Aorta (tissue), 5 donors: ENCODE measurements around the gene MYO3B. TPM values are rescaled to one million over a fixed set of nuclear protein-coding genes. Genes with fewer than 3 reads are reported as not detected.

Experiments
- ATAC-seq: fragments of 200-7000 bp; cut with Tn5 transposase; one replicate; pipeline ENCODE4 v1.9.1; 2022; ENCODE audit warnings: moderate library complexity; ENCODE audit not compliant: low FRiP score
- DNase-seq, 2 donors: peaks; one replicate each; pipeline ENCODE4 v3.0.0-alpha.2; 2020
- H3K27ac ChIP-seq, 2 donors: one replicate each; pipeline ENCODE4 v1.5.1; 2013; ENCODE audit warnings: low read length in 2 of 2, mild to moderate bottlenecking in 2 of 2, moderate library complexity in 2 of 2, control low read depth in 1 of 2, inconsistent platforms in 1 of 2, low read depth in 1 of 2
- H3K27me3 ChIP-seq, 2 donors: one replicate each; pipeline ENCODE4 v1.6.1; 2013; ENCODE audit warnings: control low read depth in 1 of 2, low read length in 1 of 2, mild to moderate bottlenecking in 1 of 2, moderate library complexity in 1 of 2; ENCODE audit not compliant: insufficient read depth in 2 of 2, control insufficient read depth in 1 of 2
- H3K36me3 ChIP-seq, 2 donors: one replicate each; pipeline ENCODE4 v1.6.1; 2013; ENCODE audit warnings: control low read depth in 1 of 2, low read length in 1 of 2, mild to moderate bottlenecking in 1 of 2; ENCODE audit not compliant: insufficient read depth in 2 of 2, control insufficient read depth in 1 of 2
- H3K4me1 ChIP-seq, 2 donors: one replicate each; pipeline ENCODE4 v1.6.1; 2013; ENCODE audit warnings: low read length in 2 of 2, control low read depth in 1 of 2, mild to moderate bottlenecking in 1 of 2, moderate library complexity in 1 of 2; ENCODE audit not compliant: insufficient read depth in 2 of 2, control insufficient read depth in 1 of 2
- H3K4me3 ChIP-seq, 2 donors: one replicate each; pipeline ENCODE4 v1.5.1; 2013; ENCODE audit warnings: low read length in 2 of 2, control low read depth in 1 of 2, mild to moderate bottlenecking in 1 of 2
- H3K9me3 ChIP-seq: one replicate; pipeline ENCODE4 v1.6.1; 2013; ENCODE audit warnings: mild to moderate bottlenecking, low read length; ENCODE audit not compliant: control insufficient read depth
- WGBS, 2 donors: extraction: QIAGEN DNeasy Blood & Tissue Kit; methylation state at CpG; one replicate each; pipeline ENCODE4 v1.1.7; 2013; 5-methylcytosine and 5-hydroxymethylcytosine counted together
- intact Hi-C, 2 donors: fragments of 100-400 bp; cut with DNase I; formaldehyde crosslinking; loops; one replicate each; pipeline versions ENCODE4 v1.14.2 to v1.15.0; 2022
- polyA plus RNA-seq, 2 donors: library from polyadenylated mRNA; stranded (reverse); fragments of 200-250 nt; gene quantifications; one replicate each; pipeline ENCODE4 v1.2.3, GENCODE V29; 2013
- total RNA-seq, 2 donors: library from RNA; stranded (reverse); fragmentation: NEBNext Ultra II Directional; extraction: Animal tissue kit (Norgen Biotek cat#: 25700); gene quantifications; one replicate each; pipeline ENCODE4 v1.2.1, GENCODE V29; 2021
- donor health status: healthy with polysubstance abuse.
- donor health status: Bipolar disorder and iron deficiency.
- donor health status: DM: no; HTN: no; CAD: no.
- donor health status: DM: no; HTN: no; CAD: no.
- donor health status: DM: yes; HTN: yes; CAD: no.

MYO3B gene
- total and polyA plus RNA-seq, 4 donors: 0.05 to 0.32 TPM; not detected in 2

DNA sequence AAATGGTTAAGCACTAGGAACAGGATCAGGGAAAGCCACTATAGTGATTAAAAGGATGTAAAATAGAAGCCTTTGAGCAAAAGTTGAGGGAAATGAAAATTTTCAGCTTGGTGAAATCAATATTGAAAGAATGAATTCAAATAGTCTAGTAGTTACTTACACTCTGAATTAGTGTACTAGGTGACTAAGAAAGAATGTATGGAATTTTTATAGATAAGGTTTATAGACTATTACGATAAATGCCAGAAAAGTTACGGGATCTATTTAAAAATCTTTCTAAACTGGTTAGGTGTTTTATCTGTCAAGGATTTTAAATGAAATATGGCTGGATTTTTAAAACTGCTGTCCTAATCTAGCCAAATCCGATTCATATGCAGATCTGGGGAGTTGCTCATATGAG lies 208.6 kb downstream of the MYO3B start:
- H3K4me1 ChIP-seq: no peaks in the 10 kb centered on the region
- no peak for DNase-seq
- no peaks in the 10 kb centered on the region for H3K36me3 ChIP-seq
- H3K27ac ChIP-seq: no peak overlapping the region
- intact Hi-C loops: no loop called here
- ATAC-seq: no peak
- H3K9me3 ChIP-seq: no peaks in the 10 kb centered on the region
- H3K4me3 ChIP-seq: no peak overlapping the region
- 60 to 66% methylated on average over 3 of the region's 3 CpGs for whole genome bisulfite sequencing, 2 donors
- H3K27me3 ChIP-seq: no peaks in the 10 kb centered on the region

DNA sequence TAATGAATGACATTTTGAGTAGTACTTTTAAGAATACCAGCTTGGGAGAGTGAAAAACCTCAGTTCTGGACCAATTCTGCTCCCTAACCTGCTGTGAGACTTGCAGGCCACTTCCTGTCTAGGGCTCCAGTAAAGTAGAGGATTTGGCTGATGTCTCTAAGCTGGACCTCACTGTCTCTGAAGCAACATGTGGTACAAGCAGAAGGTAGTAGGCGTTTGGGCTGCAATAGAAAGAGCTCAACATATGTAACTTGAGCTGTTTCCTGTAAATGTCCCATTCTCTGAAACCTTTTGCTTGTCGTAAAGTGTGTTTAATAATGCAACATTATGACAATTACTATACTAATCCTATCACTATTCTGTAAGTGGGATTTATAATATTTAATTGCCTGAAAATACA lies 213.1 kb downstream of the MYO3B start:
- Histone ChIP-seq H3K4me3 (no peak overlapping the region), H3K27ac (no peak overlapping the region), H3K36me3 (no peaks in the 10 kb centered on the region), H3K4me1 (peaks cover 0 to 1% of the 10 kb centered on the region in 2 donors), H3K9me3 (no peaks in the 10 kb centered on the region), H3K27me3 (no peaks in the 10 kb centered on the region)
- WGBS, 2 donors: 78 to 79% methylated on average over 2 of the region's 2 CpGs
- no peak for ATAC-seq
- intact Hi-C loops: no loop called here
- no peak for DNase-seq

DNA sequence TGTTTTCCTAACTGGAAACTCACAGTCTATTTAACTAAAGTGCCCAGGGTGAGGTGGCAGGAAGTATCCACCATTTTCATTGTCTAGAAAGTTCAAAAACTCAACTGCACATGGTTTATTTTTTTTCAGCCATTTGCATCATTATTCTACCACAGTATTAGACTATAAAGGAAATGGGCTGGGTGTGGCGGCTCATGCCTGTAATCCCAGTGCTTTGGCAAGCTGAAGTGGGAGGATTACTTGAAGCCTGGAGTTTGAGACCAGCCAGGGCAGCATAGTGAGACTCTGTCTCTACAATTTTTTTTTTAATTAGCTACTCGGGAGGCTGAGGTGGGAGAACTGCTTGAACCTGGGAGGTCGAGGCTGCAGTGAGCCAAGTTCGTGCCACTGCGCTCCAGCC lies 213.8 kb downstream of the MYO3B start:
- WGBS, 2 donors: 95% methylated on average over 5 of the region's 5 CpGs
- Histone ChIP-seq H3K9me3 (no peaks in the 10 kb centered on the region), H3K4me3 (no peak overlapping the region), H3K4me1 (peaks cover 0 to 1% of the 10 kb centered on the region in 2 donors), H3K27me3 (no peaks in the 10 kb centered on the region), H3K27ac (no peak overlapping the region), H3K36me3 (no peaks in the 10 kb centered on the region)
- DNase-seq (no peak), ATAC-seq (no peak)
- intact Hi-C loops: no loop called here

- WGBS, 2 donors: 35 to 37% methylated on average over 2 of the region's 2 CpGs
- DNase-seq (no peak), ATAC-seq (no peak)
- H3K4me3 ChIP-seq: no peak overlapping the region
- H3K4me1 ChIP-seq: peaks cover 0 to 1% of the 10 kb centered on the region in 2 donors
- no peaks in the 10 kb centered on the region for H3K9me3 ChIP-seq
- no peaks in the 10 kb centered on the region for H3K36me3 ChIP-seq
- no peak overlapping the region for H3K27ac ChIP-seq
- intact Hi-C loops: no loop called here
- no peaks in the 10 kb centered on the region for H3K27me3 ChIP-seq
Measured at GRCh38 chr2:170393861-170394498, 216.0 kb downstream of the MYO3B start.

DNA sequence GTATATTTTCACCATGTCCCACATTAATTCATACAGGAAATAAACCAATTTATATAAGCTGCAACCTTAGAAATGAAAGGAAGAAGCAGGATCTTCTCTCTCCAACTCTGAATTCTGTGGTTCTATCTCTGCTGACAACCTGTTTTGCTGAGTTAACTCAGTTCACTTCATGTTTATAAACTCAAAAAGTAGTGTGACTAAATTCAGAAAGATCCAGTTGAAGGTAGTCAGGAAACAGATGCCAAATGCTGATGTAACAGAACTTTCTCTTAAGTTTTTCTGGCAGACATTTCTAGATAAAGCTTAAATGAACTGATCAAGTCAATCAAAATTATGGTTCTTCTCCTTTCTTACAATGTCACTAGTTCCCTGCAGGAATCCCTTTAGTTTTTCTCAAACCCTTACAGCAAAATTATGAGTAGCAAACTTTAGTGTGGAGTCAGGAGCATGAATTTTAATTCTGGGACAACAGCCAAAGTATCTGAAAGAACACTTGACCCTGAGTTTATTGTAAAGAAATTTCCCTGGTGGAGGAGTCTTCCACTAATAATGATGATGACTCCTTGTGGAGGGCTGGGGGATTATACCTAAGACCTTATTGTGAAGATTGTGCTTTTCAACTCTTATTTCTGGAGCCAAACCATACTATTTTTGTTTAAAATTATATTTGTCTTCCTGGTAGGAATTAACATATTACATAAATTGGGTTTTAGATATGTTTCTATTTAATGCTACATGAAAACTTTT lies 216.9 kb downstream of the MYO3B start:
- Histone ChIP-seq H3K4me1 (peaks cover 0 to 1% of the 10 kb centered on the region in 2 donors), H3K27me3 (no peaks in the 10 kb centered on the region), H3K36me3 (no peaks in the 10 kb centered on the region), H3K4me3 (no peak overlapping the region), H3K9me3 (no peaks in the 10 kb centered on the region), H3K27ac (no peak overlapping the region)
- DNase-seq: no peak
- intact Hi-C loops: no loop called here
- no peak for ATAC-seq

- peaks cover 0 to 1% of the 10 kb centered on the region in 2 donors for H3K4me1 ChIP-seq
- H3K4me3 ChIP-seq: no peak overlapping the region
- H3K27me3 ChIP-seq: no peaks in the 10 kb centered on the region
- DNase-seq (no peak), ATAC-seq (no peak)
- no peaks in the 10 kb centered on the region for H3K36me3 ChIP-seq
- no peaks in the 10 kb centered on the region for H3K9me3 ChIP-seq
- 28 to 43% methylated on average over 5 of the region's 5 CpGs for WGBS, 2 donors
- no peak overlapping the region for H3K27ac ChIP-seq
- intact Hi-C loops: no loop called here
Measured at GRCh38 chr2:170396799-170397459, 219.0 kb downstream of the MYO3B start.

DNA sequence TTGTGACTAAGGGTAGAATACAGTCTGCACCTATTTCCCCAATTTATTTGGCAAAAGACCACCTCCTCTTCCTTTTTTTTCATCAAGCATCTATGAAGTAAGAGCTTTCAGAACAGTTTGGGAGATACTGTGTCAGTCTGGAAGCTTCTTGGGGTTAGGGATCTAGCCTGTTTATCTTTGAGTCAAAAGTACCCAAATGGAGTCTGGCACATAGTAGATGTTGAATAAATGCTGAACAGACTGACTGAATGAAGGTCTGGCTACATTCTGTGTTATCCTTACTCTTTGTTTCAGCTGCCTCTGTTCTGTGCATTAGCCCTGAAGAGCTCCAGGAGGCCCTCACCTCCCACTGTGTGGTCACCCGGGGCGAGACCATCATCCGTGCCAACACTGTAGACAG lies 223.2 kb downstream of the MYO3B start:
- no peaks in the 10 kb centered on the region for H3K4me1 ChIP-seq
- 90 to 96% methylated on average over 3 of the region's 3 CpGs for WGBS, 2 donors
- H3K27me3 ChIP-seq: no peaks in the 10 kb centered on the region

DNA sequence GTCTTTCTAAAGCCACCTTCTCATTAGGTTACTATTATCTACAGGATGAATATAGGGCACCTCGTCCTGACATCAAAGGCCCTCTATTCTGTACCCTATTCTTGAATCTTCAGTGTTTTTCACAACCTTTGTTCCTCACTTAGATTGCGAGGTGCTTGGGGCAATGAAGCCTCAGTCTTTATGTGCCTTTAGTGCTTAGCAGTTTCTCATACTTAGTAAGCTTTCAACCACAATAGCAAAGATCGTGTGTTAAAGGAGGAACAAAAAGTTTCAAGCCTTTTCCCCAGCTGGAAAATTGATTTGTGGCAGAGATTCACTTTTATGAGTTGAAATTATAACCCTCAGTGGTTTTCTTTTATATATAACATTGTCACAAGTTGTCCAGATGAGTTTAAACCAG lies 226.9 kb downstream of the MYO3B start:
- H3K4me1 ChIP-seq: no peaks in the 10 kb centered on the region
- no peaks in the 10 kb centered on the region for H3K27me3 ChIP-seq
- no peak for ATAC-seq
- no peak overlapping the region for H3K27ac ChIP-seq
- no peaks in the 10 kb centered on the region for H3K9me3 ChIP-seq
- no peak for DNase-seq
- WGBS, 2 donors: 94 to 95% methylated on average over 3 of the region's 3 CpGs
- intact Hi-C loops: no loop called here
- no peak overlapping the region for H3K4me3 ChIP-seq
- no peaks in the 10 kb centered on the region for H3K36me3 ChIP-seq

More for the DNA sequence above, 223.2 kb downstream of the MYO3B start:
- H3K36me3 ChIP-seq: no peaks in the 10 kb centered on the region
- H3K27ac ChIP-seq: no peak overlapping the region
- DNase-seq: no peak
- no peak for ATAC-seq
- H3K4me3 ChIP-seq: no peak overlapping the region
- no peaks in the 10 kb centered on the region for H3K9me3 ChIP-seq
- intact Hi-C loops: no loop called here

GRCh38 chr2:170405326-170405725 lies 227.4 kb downstream of the MYO3B start:
- Histone ChIP-seq H3K27ac (no peak overlapping the region), H3K9me3 (no peaks in the 10 kb centered on the region), H3K36me3 (no peaks in the 10 kb centered on the region), H3K4me1 (no peaks in the 10 kb centered on the region), H3K4me3 (no peak overlapping the region), H3K27me3 (no peaks in the 10 kb centered on the region)
- DNase-seq (no peak), ATAC-seq (no peak)
- WGBS, 2 donors: 72 to 74% methylated on average over 2 of the region's 2 CpGs
- intact Hi-C loops: no loop called here
